Colonic mucosa (tissue), 4 donors: Measurements from ENCODE around the gene BMF. TPM values are rescaled to one million over a fixed set of nuclear protein-coding genes. Genes with fewer than 3 reads are reported as not detected.
"Not testable (repeated sequence)": the region's sequence is repeated elsewhere in the genome, so short reads cannot be mapped to it uniquely, and the experiment has no call there.

Experiments
- DNase-seq: peaks from one replicate; pipeline ENCODE4 v3.0.0-alpha.2; 2020
- H3K27ac ChIP-seq: fragments of 200-600 bp; one replicate; pipeline ENCODE4 v1.8.0; 2021
- H3K27me3 ChIP-seq: fragments of 200-600 bp; one replicate; pipeline ENCODE4 v1.8.0; 2021
- H3K36me3 ChIP-seq: fragments of 200-600 bp; one replicate; pipeline ENCODE4 v1.8.0; 2021
- H3K4me1 ChIP-seq: fragments of 200-600 bp; one replicate; pipeline ENCODE4 v1.8.0; 2021; ENCODE audit warnings: mild to moderate bottlenecking
- H3K4me3 ChIP-seq: fragments of 200-600 bp; one replicate; pipeline ENCODE4 v1.8.0; 2021
- H3K9ac ChIP-seq, 2 donors: one replicate each; pipeline ENCODE4 v1.7.0; 2013; ENCODE audit warnings: control low read depth in 2 of 2, low read depth in 2 of 2, low read length in 2 of 2
- H3K9me3 ChIP-seq: fragments of 200-600 bp; one replicate; pipeline ENCODE4 v1.8.0; 2021
- CTCF ChIP-seq: fragments of 200-600 bp; IDR thresholded peaks from one replicate; pipeline ENCODE4 v1.8.0; 2022; ENCODE audit warnings: antibody characterized with exemption, mild to moderate bottlenecking
- intact Hi-C: fragments of 100-400 bp; cut with DNase I; formaldehyde crosslinking; loops from one replicate; pipeline ENCODE4 v1.14.1; 2022
- total RNA-seq, 2 donors: library from RNA; stranded (reverse); fragmentation: NEBNext Ultra II Directional in 1 of 2; extraction: Animal tissue kit (Norgen Biotek cat#: 25700) in 1 of 2; gene quantifications; one replicate each; pipeline ENCODE4 v1.2.1, GENCODE V29; 2021
- donor health status: healthy.
- donor health status: DM: no; HTN: no; CAD: no.
- donor health status: DM: no; HTN: no; CAD: no.

Gene BMF
- total RNA-seq, 2 donors from 2014 or later = 5.0 to 11.6 TPM

DNA sequence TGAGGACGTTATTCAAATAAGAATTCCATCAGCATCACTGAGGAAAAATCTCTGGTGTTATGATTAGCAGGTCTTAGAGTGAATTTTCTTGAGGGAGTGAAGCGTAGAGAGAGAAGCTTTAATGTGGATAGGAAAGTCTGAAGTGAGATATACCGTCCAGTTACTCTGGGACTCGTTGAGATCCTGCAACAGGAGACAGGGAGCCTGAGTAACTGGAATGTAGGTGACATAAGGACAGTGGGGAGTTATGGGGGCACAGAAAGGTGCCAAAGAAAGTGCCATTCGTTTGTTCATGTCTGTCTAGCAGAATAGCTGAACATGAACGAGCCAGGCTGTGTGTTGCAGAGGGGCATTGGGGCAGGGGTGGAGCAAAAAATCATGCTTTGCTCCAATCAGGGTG is 42.8 kb upstream of the BMF start:
- H3K36me3 ChIP-seq = no peaks in the 10 kb centered on the region
- no peaks in the 10 kb centered on the region for H3K9me3 ChIP-seq
- no peaks in the 10 kb centered on the region for H3K4me1 ChIP-seq
- TF ChIP-seq CTCF = no peak
- H3K27me3 ChIP-seq = no peaks in the 10 kb centered on the region
- no peak for DNase-seq
- no peak overlapping the region for H3K4me3 ChIP-seq
- H3K9ac ChIP-seq = no peak overlapping the region
- intact Hi-C loops = no loop called here
- no peak overlapping the region for H3K27ac ChIP-seq

DNA sequence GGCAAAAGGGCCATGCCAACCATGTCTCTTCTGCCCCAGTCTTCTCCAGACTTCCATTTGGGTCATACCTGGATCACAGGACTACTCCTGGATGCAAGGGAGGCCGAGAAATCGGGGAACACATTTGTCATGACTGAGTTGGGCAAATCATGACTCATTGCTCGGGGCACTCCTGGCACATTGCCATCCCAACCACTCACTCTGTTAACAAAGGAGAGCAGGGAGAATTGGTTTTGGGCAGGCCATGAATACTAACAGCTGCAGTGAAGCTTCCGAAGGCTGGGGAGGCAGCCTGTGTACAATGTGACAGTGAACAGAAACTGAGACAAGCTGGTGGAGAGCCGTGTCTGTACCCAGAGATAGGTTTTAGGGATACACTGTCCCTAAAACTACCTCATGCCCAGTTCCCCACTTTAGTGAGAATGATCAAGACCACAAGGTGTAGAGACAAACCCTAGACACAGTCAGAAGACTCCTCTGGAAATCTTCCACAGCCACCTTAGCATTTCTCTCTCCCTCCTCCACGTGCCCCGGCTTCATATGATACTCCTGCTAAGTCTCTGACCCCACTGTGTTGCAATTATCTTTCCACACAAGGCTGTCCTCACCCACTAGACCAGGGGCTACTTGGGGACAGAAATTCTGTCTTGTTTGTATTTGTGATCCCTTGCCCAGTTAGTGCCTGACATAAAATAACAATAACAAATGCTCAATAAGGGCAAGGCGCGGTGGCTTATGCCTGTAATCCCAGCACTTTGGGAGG is 41.7 kb upstream of the BMF start:
- no peak for DNase-seq
- no peaks in the 10 kb centered on the region for H3K27me3 ChIP-seq
- H3K36me3 ChIP-seq = no peaks in the 10 kb centered on the region
- no peaks in the 10 kb centered on the region for H3K9me3 ChIP-seq
- no peak overlapping the region for H3K9ac ChIP-seq
- no peak overlapping the region for H3K4me3 ChIP-seq
- no peak overlapping the region for H3K27ac ChIP-seq
- no peaks in the 10 kb centered on the region for H3K4me1 ChIP-seq
- intact Hi-C loops = no loop called here
- no peak for TF ChIP-seq CTCF

DNA sequence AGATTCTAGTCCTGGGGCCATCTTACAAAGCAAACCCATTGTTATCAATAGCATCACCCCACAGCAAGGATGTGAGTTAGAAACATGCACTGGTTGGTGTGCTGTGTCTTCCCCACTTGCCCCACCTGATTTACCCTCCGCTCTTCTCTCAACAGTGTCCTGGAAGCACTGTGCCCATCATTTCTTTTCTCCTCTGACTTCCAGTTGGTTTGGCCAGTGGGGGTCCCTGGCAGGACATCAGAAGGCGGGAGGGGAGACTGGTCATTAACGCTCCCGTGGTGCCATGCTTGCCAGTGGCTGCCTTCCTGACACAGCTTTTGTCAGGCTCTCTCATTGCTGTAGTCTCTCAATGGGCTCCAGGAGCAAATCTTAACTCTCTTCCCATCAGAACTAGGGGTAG is 40.7 kb upstream of the BMF start:
- Histone ChIP-seq H3K36me3 (no peaks in the 10 kb centered on the region), H3K27ac (no peak overlapping the region), H3K27me3 (no peaks in the 10 kb centered on the region), H3K9ac (no peak overlapping the region), H3K4me1 (no peaks in the 10 kb centered on the region), H3K9me3 (no peaks in the 10 kb centered on the region), H3K4me3 (no peak overlapping the region)
- no peak for TF ChIP-seq CTCF
- DNase-seq = no peak
- intact Hi-C loops = no loop called here

GRCh38 chr15:40146037-40146436 is 37.4 kb upstream of the BMF start:
- intact Hi-C loops = no loop called here
- Histone ChIP-seq H3K27me3 (no peaks in the 10 kb centered on the region), H3K36me3 (no peaks in the 10 kb centered on the region), H3K4me3 (no peak overlapping the region), H3K9me3 (no peaks in the 10 kb centered on the region), H3K9ac (no peak overlapping the region), H3K27ac (no peak overlapping the region), H3K4me1 (no peaks in the 10 kb centered on the region)
- TF ChIP-seq CTCF = no peak
- DNase-seq = no peak

DNA sequence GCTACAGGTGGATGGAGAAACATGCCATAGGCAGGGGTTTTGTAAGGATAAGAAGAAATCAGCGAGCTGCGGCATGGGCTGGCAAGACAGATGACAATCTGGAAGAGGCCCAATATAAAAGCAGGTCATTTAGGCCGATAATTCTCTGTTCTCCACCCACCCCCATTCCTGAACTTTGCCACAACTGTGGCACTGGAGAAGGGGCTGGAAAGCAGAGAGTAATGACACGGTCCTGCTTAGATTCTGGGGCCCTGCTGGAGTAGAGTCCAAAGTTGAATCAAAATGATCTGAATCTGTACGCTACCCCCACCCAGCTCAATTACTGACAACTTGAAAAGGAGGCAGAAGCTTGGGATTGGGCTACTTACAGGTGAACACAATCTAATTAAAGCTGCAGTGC is 33.7 kb upstream of the BMF start:
- no peak for DNase-seq
- no peaks in the 10 kb centered on the region for H3K36me3 ChIP-seq
- no peaks in the 10 kb centered on the region for H3K27me3 ChIP-seq
- no peak for TF ChIP-seq CTCF
- no peaks in the 10 kb centered on the region for H3K9me3 ChIP-seq
- no peak overlapping the region for H3K27ac ChIP-seq
- intact Hi-C loops = no loop called here
- no peak overlapping the region for H3K9ac ChIP-seq
- no peaks in the 10 kb centered on the region for H3K4me1 ChIP-seq
- no peak overlapping the region for H3K4me3 ChIP-seq

DNA sequence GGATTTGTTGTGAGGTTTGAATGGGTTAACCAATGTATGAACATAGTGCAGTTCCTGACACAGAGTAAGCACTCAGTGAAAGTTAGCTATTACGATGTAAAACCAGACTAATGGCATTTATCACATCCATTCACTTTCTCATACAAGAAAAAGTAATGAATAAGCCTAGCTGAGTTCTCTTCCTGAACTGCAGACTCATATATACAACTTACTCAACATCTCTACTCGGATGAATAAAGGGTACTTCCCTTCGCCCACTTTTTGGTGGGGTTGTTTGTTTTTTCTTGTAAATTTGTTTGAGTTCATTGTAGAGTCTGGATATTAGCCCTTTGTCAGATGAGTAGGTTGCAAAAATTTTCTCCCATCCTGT is 29.5 kb upstream of the BMF start:
- intact Hi-C loops, H3K9me3 ChIP-seq, H3K27ac ChIP-seq, H3K36me3 ChIP-seq, H3K27me3 ChIP-seq, H3K4me3 ChIP-seq, H3K9ac ChIP-seq, DNase-seq, H3K4me1 ChIP-seq: not testable (repeated sequence)
